Endothelial cell of hepatic sinusoid (primary cell): Measurements from ENCODE around the gene MRPL53.
"Not testable (repeated sequence)": the region's sequence is repeated elsewhere in the genome, so short reads cannot be mapped to it uniquely, and the experiment has no call there.

ENCODE experiments used
- in situ Hi-C: cut with HindIII; loops from 2 replicates; pipeline ENCODE4 v1.10.0; 2017; ENCODE audit warnings: low sequenced_read_pairs

Gene MRPL53

DNA sequence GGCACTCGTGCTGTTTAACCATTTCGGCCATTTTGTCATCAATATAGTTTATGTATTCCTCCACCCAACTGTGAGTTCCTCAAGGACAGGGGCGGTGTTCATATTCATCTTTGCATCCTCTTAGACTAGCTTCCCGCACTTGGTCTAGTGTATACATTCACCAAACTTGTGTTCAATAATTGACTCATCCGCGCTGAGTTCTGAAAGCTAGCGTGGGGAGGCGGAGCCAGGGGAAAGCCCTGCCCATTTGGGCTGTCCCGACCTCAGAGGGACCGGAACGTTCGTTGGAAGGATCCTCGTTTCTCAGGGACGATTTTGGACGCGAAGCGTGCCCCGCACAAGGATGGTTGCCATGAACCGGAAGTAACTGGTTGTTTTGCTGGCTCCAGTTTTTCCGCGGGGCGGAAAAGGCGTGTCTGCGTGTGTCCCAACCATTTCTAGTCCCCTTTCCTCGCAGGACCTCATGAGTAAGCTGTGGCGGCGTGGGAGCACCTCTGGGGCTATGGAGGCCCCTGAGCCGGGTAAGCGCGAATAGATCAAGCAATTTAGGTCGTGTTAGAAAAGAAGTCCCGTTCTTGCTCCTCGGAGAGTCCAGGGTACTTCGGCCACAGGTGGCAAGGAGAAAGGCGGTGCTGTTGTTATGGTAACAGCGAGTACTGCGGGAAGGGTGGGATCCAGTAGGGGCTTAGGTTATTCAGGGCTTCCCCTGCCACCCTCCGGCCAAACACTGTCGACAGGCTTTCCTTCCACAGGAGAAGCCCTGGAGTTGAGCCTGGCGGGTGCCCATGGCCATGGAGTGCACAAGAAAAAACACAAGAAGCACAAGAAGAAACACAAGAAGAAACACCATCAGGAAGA lies 17.6 kb downstream of the MRPL53 start, which contains the start of gene INO80B:
INO80B (plus strand) TSS at position 434 of the 858 bp plus-strand sequence; CDS start at position 464, 30 bp downstream.
- in situ Hi-C loops = no loop called here

DNA sequence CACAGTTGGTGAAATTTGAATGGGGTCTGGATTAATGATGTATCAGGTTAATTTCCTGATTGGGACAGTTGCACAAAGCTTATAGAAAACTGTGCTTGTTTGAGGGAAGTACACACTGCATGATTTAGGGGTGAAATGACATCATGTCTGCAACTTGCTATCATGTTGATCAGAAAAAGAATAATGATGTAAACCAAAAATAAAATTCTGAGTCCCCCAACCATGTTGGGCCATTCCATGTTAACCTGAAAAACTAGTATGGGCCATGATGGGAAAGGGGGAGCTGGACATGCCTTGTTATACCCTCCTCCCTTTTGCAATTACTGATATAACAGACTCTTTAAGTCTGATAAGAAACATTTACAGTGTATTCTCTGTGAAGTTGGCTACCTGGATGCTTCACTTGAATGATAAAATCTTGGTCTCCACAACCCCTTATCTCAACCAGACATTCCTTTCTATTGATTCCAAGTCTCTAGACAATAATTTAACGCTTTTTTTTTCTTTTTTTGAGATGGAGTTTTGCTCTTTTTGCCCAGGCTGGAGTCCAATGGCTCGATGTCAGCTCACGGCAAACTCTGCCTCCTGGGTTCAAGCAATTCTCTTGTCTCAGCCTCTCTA lies 21.8 kb downstream of the MRPL53 start:
- in situ Hi-C loops = no loop called here

DNA sequence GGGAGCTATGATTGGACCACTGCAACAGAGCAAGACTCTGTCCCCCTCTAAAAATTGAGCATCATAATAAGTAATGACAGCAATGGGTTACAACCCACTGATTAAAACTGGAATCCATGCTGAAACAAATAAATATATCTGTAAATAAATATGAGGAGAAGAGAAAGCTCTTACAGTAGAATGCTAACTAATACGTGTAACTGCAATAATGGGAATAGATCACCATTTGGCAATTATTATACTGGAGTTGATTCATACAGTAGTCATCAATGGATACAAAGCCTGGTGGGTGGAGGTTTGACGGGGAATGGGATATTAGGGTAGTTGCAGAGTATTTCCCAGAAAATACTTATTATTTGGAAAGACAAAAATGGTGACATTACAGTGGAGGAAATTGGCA lies 23.7 kb downstream of the MRPL53 start:
- in situ Hi-C loops = no loop called here

DNA sequence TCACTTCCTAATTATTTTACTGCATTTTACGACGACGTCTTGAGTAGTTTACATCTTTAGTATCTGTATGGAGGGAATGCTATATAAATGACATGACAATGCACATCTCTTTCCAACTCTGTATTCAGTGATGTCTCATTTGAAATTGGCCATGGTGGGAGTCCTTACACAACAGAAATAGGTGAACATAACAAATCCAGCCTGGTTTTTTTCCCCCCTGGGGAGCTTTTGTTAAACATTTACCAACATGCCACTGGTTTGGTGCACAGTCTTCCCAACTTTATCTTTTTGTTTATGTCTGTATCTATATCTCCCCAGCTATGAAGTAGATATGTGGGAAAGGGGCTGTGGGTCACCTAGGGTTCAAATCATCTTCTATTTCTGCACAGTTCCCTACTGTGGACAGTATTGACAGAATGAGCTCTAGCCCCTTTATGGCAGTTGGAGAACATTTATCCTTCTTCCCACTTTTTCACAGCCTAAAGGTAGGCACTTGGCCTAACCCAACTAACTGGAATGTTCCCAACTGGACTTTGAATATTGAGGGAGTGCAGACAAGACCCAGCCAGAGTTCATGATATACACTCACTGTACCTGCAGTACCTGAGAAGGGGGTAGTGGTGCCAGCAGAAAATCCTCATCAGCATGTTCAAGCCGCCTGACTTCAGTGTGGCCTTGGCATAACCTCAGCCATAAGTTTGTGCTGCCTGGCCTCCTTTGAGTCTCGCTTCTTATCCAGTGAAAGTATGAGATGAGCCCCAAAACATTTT lies 25.1 kb downstream of the MRPL53 start:
- in situ Hi-C loops = no loop called here

DNA sequence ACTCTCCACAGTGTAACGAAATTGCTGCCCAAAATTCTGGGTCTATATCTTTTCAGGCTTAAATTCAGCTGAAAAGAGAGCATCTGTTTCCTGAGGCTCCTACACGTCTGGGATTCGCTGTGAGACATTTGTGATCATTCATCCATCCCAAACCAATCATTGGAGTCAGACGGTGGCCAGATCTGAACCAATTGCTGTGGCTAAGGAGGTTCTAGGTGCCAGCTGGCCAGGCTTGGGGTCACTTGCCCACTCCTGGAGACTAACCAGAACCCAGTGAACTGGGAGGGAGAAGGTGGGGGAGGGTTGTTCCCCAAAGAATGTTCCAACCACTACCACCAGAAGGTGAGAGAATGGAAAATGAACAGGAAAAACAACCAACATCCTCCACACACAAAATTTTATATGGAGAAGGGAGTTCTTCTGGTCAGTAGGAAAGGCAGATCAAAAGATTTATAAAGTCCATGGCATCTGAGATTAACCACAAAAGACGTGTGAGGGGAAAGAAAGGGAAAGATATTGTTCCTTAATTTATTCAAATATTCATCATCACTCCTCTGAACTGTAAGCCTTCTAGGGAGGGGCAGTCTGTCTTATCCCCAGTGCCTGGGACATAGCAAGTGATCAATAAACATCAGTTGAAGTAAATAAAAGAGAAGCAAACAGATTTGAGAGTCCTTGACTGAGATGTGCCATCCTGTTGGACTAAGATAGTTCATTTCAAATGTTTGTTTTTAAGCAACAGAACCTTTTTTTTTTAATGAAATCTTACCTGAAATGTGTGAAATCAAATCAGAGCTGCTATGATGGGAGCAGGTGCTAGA lies 27.8 kb downstream of the MRPL53 start:
- in situ Hi-C loops = no loop called here

DNA sequence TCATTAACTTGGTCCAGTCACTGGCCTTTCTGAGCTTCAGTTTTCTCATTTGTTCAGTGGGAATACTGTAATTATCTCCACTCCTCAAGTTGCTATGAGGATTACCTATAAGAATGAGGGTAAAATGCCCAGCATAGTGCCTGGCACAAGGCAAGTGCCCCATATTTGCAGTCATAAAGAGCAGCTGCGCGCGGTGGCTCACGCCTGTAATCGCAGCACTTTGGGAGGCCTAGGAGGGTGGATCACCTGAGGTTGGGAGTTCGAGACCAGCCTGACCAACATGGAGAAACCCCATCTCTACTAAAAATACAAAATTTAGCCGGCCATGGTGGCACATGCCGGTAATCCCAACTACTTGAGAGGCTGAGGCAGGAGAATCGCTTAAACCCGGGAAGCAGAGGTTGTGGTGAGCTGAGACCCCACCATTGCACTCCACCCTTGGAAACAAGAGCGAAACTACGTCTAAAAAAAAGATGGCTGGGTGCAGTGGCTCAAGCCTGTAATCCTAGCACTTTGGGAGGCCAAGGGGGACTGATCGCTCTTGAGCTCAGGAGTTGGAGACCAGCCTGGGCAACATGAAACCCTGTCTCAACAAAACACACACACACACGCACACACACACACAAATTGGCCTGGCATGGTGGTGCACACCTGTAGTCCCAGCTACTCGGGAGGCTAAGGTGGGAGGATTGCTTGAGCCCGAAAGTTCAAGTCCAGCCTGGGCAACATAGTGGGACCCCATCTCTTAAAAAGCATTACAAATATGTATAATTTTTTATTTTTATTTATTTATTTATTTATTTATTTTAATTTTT lies 29.8 kb downstream of the MRPL53 start:
- in situ Hi-C loops = not testable (repeated sequence)

DNA sequence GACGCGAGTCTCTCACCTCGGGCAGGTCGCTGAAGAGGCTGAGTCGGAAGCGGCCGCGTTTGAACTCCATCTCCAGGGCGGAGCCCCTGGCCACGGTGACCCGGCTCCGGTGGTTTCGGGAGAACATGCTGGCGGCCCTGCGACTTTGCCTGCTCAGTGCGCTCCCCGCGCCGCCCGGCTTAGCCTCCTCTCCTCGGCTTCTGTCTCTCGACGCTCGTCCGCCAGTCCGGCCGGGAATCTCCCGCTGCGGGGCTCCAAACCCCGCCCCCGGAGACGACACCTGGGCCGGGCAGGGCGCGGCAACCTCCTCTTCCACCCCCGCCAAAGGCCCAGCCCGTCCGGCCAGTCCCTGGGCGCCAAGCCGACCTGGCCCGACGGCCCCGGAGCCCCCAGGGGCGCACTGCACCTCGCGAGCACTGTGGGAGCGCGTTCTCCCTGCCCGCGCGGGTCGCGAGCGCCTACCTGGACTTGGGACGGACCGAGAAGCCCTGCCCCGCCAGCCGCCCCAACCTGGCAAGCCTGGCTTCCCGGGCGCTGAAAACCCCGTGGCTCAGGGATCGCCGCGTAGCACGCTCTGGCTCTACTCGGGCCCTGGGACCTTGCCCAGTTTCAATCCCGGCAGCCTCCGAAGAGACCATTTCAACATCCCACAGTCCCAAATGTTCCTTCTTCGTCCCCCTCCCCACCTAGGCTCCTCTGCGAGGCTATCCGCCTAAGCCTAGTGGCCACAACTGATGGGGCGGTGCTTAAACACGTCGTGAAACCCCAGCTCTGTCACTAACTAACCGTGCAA lies 30.6 kb downstream of the MRPL53 start, which contains the start of gene RTKN:
RTKN (minus strand) TSS at position 248 of the 793 bp plus-strand sequence; CDS start at position 127, 121 bp downstream.
- in situ Hi-C loops = no loop called here

DNA sequence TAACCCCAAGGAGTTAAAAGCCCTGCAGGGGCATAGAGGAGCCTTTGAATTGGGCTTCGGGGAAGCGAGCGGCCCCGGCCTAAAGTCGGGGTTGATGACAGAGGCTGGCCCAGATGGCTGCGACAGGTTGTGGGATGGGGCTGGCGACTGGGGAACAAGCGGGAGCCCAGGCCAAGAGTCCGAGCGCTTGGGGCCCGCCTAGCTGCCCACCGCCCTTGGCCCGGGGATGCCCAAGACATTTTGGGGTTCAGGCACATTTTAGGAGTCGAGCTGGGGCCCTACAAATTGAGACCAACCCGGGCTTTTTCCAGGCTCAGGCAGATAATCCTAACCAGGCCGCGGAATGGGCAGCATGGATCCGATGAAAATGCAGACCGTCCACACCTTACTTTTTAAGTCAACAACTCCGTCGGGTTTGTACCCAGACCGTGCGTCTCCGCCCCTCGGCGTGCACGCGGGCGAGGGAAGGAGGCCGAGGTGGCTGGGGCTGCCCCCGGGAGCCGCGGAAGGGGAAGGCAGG lies 31.2 kb downstream of the MRPL53 start:
- in situ Hi-C loops = no loop called here

DNA sequence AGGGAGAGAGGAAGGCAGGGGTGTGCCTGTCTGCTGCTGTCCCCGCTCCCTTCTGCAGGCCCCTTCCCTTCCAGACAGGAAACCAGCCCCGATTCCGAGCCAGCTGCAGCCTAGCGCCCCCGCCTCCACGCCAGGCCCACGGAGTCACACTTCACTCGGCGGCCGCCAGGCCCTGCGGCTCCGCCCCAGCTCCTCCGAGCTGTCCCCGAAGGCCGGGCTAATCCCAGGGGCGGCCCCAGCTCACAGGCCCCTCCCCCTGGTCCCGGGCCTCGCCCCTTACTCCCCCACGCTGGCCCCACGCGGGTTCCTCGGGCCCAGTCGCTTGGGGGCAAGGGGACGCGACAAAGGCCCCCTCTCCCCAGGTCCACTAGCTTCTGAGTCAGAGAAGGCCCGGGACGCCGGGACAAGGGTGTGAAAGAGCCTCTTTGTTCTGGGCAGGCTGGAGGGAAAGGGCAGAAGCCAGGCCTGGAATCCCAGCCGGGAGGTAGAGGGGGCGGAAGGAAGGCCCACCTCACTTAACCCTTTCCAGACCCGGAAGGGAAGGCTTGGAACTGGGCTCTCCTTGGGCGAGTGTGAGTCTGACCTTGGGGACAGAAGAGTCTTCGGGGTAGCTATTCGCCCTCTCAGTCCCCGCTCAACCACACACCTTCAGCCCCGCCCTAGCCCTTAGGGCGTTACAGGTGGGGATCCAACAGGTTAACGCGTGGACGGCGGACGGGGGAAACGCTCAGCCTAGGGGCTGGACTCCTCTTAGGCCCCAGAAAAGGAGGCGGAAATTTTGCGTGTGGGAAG lies 31.9 kb downstream of the MRPL53 start:
- in situ Hi-C loops = no loop called here

DNA sequence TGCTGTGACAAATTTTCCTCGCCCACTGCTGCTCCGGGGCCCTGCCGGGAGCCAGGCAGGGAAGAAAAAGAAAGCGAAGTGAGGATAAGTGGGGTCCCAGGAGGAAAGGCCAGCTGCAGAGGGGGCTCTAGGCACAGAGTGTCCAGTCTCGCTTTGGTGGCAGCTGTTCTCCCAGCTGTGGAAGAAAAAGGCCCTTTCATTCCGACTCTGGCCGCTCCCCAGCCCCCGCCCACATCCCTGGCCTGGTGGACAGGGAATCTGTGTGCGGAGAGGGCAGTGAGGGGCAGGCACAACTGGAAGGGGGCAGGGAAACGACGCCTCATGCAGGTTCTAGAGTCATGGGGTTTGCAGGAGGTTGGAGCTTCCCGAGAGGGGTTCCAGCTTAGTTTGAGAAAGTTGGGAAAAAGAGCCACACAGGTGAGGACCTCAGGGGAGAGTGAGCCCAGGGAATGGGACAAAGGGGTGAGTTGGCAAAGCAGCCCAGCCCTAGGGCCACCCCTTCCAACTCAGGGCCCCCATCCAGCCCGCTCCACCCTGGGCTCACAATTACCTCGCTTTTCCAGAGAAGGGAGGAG lies 32.6 kb downstream of the MRPL53 start:
- in situ Hi-C loops = no loop called here

DNA sequence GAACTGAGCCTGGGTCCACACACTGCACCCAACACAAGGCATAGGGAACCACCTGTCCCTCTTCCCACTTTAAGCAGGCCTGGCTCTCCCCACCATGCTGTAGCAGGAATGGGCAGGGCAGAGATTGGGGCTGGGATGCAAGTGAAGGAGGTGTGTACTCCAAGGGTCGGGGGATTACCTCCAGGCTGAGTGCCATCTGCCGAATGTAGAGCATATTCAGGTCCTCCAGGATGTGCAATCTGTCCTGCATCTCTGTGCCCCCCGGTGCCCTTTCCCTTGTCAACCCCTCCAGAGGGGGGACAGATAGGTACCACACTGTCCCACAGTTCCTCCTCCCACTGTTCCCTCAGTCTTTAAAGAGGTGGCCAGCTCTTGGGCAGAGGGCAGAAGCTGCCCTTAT lies 33.1 kb downstream of the MRPL53 start:
- in situ Hi-C loops = no loop called here

DNA sequence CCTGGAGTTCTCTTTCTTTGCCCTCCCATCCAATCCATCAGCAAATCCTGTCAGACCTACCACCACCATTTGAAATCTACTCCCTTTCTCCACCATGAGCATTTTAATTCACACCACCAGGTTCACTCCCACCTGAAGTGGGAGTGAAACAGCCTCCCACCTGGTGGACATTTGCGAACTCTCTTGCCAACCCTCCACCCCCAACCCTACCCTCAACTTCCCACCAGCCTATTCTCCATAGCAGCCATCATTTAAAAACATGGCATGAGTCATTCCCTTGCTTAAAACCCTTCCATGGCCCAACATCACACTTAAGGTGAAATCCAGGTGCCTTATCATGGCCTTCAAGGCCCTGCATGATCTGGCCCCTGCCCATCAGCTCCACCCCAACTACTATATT lies 34.2 kb downstream of the MRPL53 start:
- in situ Hi-C loops = no loop called here

DNA sequence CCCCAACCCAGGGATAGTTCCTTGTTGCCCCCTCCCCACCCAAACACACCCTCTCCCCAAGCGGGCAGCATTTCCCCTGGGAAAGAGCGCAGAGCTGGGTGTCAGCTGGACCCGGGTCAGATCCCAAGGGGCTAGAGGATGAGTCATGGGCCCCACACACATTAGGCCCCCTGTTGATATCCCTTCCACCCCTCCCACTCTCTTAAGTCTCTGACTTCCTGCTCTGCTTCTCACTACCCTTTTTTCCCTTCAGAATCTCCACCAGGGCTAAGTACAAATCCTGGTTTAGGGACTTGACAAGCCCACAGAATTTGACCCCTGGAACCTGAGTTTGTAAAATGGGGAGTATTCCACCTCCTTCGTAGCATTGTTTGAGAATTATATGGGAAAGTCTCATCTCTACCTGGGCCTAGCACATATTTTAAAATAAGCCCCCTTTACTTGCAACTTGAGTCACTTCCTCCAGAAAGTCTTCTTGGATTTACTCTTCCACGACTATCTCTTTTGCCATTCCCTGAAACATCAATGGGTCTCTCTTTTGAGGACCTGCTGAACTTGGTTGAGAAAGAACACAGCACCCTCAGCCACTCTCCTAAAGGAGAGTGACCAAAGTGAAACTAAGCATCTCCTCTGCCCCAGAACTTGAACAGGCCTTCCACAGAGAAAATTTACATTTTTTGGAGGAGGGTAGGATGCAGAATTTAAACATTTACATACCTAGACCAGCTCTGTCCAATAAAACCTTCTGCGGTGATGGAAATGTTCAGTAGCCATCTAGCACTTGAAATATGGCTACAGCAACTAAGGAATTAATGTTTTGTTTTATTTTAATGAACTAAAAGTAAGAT lies 35.4 kb downstream of the MRPL53 start:
- in situ Hi-C loops = no loop called here

DNA sequence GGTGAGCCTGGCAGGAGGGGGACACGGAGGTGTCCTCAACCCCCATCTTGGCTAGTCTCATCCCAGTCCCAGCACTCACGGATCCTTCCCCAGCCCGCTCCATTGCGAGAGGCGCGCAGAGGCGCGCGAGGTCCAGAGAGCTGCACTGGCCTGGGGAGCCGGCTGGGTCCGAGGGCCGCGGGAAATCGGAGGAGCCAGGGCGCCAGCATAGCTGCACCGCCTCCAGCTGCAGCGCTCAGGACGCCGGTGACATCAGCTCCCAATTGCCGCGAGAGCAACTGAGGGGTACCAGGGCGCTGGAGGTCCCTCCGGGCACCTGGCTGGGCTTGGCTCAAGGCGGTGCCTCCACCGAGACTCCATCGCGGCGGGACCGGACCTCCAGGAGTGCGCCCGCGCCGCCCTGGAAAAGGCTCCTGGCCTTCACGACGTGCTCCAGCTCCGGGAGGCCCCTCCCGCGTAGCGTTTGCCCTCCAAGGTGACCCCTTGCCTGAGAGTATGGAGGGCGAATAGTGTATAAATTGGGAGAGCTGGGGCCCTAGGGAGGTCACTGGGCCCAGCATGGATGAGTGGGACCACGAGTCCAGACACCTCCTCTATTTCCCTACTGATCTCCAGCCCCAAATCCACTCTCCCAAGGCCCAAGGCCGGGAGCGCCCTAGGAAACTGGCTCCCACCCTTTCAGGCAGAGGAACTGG lies 36.2 kb downstream of the MRPL53 start:
- in situ Hi-C loops = no loop called here

DNA sequence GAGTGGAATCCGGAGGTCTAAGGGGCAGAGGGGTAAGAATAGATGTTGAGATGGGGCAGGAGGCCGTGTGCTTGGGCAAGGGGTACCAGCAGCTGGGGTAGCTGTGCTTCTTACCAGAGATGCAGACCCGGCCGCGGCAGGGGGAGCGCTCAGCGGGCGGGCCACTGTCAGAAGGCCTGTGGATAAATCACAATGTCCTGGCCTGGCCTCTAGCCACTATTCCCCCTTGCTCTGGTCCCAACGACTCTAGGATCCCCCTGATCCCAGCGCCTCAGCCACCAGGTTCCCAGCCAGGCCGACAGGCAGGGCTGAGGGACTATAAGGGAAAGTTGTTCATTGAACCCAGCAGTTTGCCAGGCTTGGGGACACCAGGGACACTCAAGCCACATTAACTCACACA lies 42.0 kb downstream of the MRPL53 start:
- in situ Hi-C loops = loop anchor here (5.0 kb wide), 1 partner anchor 107 kb away; no protein-coding TSS in a partner anchor
